ENCODE measurements around the gene SLC36A3.

The SLC36A3 gene

GRCh38 chr5:151345808-151346478 lies 42.4 kb upstream of the SLC36A3 start:
- no peak overlapping the region for H2AFZ ChIP-seq (ENCODE audit: low read depth)
- H3K36me3 ChIP-seq (ENCODE audit: insufficient read depth), result no peaks in the 10 kb centered on the region
- H3K79me2 ChIP-seq (ENCODE audit: insufficient read depth, low read depth), result no peaks in the 10 kb centered on the region
- no peak for TF ChIP-seq CTCF (conservative IDR thresholded peaks at IDR 0.05; ENCODE audit: low read depth, low read length)
- H3K4me2 ChIP-seq, result no peak overlapping the region
- H4K20me1 ChIP-seq (ENCODE audit: insufficient read depth), result no peaks in the 10 kb centered on the region
- H3K27me3 ChIP-seq (ENCODE audit: insufficient read depth, low read depth), result no peaks in the 10 kb centered on the region
- no peak overlapping the region for H3K27ac ChIP-seq
- no peak overlapping the region for H3K9ac ChIP-seq
- H3K4me3 ChIP-seq (IDR thresholded peaks at IDR 0.05; ENCODE audit: insufficient read depth, low read depth, low read length), result no peak overlapping the region
- no peaks in the 10 kb centered on the region for H3K4me1 ChIP-seq (ENCODE audit: low read depth, poor library complexity, severe bottlenecking)

- Histone ChIP-seq H3K79me2 (ENCODE audit: insufficient read depth, low read depth) (no peaks in the 10 kb centered on the region), H3K4me3 (IDR thresholded peaks at IDR 0.05; ENCODE audit: insufficient read depth, low read depth, low read length) (no peak overlapping the region), H3K4me1 (ENCODE audit: low read depth, poor library complexity, severe bottlenecking) (no peaks in the 10 kb centered on the region), H4K20me1 (ENCODE audit: insufficient read depth) (no peaks in the 10 kb centered on the region), H3K36me3 (ENCODE audit: insufficient read depth) (no peaks in the 10 kb centered on the region), H3K9ac (no peak overlapping the region), H3K27ac (no peak overlapping the region), H3K27me3 (ENCODE audit: insufficient read depth, low read depth) (no peaks in the 10 kb centered on the region), H2AFZ (ENCODE audit: low read depth) (no peak overlapping the region), H3K4me2 (no peak overlapping the region)
- TF ChIP-seq CTCF (conservative IDR thresholded peaks at IDR 0.05; ENCODE audit: low read depth, low read length), result no peak
These were observed 41.7 kb upstream of the SLC36A3 start for GRCh38 chr5:151345187-151345807.

GRCh38 chr5:151344088-151344487 lies 40.5 kb upstream of the SLC36A3 start:
- no peaks in the 10 kb centered on the region for H3K36me3 ChIP-seq (ENCODE audit: insufficient read depth)
- H3K4me3 ChIP-seq (IDR thresholded peaks at IDR 0.05; ENCODE audit: insufficient read depth, low read depth, low read length), result no peak overlapping the region
- H3K4me1 ChIP-seq (ENCODE audit: low read depth, poor library complexity, severe bottlenecking), result no peaks in the 10 kb centered on the region
- TF ChIP-seq CTCF (conservative IDR thresholded peaks at IDR 0.05; ENCODE audit: low read depth, low read length), result no peak
- no peak overlapping the region for H2AFZ ChIP-seq (ENCODE audit: low read depth)
- H3K9ac ChIP-seq, result no peak overlapping the region
- H3K79me2 ChIP-seq (ENCODE audit: insufficient read depth, low read depth), result no peaks in the 10 kb centered on the region
- H3K27ac ChIP-seq, result no peak overlapping the region
- no peaks in the 10 kb centered on the region for H4K20me1 ChIP-seq (ENCODE audit: insufficient read depth)
- no peaks in the 10 kb centered on the region for H3K27me3 ChIP-seq (ENCODE audit: insufficient read depth, low read depth)
- no peak overlapping the region for H3K4me2 ChIP-seq

GRCh38 chr5:151340004-151340403 lies 36.4 kb upstream of the SLC36A3 start:
- no peak overlapping the region for H3K4me3 ChIP-seq (IDR thresholded peaks at IDR 0.05; ENCODE audit: insufficient read depth, low read depth, low read length)
- H3K27ac ChIP-seq, result no peak overlapping the region
- no peaks in the 10 kb centered on the region for H4K20me1 ChIP-seq (ENCODE audit: insufficient read depth)
- no peak overlapping the region for H2AFZ ChIP-seq (ENCODE audit: low read depth)
- H3K4me1 ChIP-seq (ENCODE audit: low read depth, poor library complexity, severe bottlenecking), result no peaks in the 10 kb centered on the region
- no peaks in the 10 kb centered on the region for H3K79me2 ChIP-seq (ENCODE audit: insufficient read depth, low read depth)
- H3K4me2 ChIP-seq, result no peak overlapping the region
- TF ChIP-seq CTCF (conservative IDR thresholded peaks at IDR 0.05; ENCODE audit: low read depth, low read length), result no peak
- H3K27me3 ChIP-seq (ENCODE audit: insufficient read depth, low read depth), result no peaks in the 10 kb centered on the region
- no peak overlapping the region for H3K9ac ChIP-seq
- H3K36me3 ChIP-seq (ENCODE audit: insufficient read depth), result no peaks in the 10 kb centered on the region

Measured in KMS-11 (cell line).